HEK293 (cell line): ENCODE data around the gene LONP2.

ENCODE experiments used
- CTCF ChIA-PET: fragments of 350-600 bp; formaldehyde crosslinking; extraction: SDS; loops from one replicate; lab custom pipeline; 2021; ENCODE audit warnings: antibody characterized with exemption; lab: Yijun Ruan, JAX
- POLR2A ChIA-PET: fragments of 300-600 bp; formaldehyde crosslinking; extraction: SDS; loops from one replicate; lab custom pipeline; 2020; ENCODE audit warnings: antibody characterized with exemption, inconsistent platforms; lab: Yijun Ruan, JAX
- H3K27ac ChIP-seq: fragments of 200-500 bp; sonication (Bioruptor generic); 2 replicates; pipeline ENCODE4 v1.5.1; 2014; ENCODE audit warnings: low read depth, low read length, control low read depth, inconsistent platforms; ENCODE audit errors: extremely low read depth
- H3K36me3 ChIP-seq, 2 experiments: fragments of 200-500 bp in 1 of 2; sonication (Bioruptor generic) in 1 of 2; 1 replicate in 1 of 2; 2 replicates in 1 of 2; pipeline ENCODE4 v1.5.1; 2014 to 2017; ENCODE audit warnings: inconsistent platforms in 2 of 2, low read length in 2 of 2; ENCODE audit not compliant: control insufficient read depth in 2 of 2, insufficient read depth in 1 of 2
- H3K4me1 ChIP-seq: fragments of 200-500 bp; sonication (Bioruptor generic); 2 replicates; pipeline ENCODE4 v1.5.1; 2014; ENCODE audit warnings: mild to moderate bottlenecking, low read length, inconsistent platforms; ENCODE audit not compliant: control insufficient read depth, insufficient read depth
- H3K4me3 ChIP-seq: 2 replicates; pipeline ENCODE4 v1.5.1; 2011; ENCODE audit warnings: low read depth, mild to moderate bottlenecking, control low read depth, low read length, moderate library complexity
- H3K9me3 ChIP-seq: fragments of 200-500 bp; sonication (Bioruptor generic); 2 replicates; pipeline ENCODE4 v1.5.1; 2014; ENCODE audit warnings: low read depth, low read length, inconsistent platforms; ENCODE audit not compliant: control insufficient read depth, insufficient read depth
- GLI4 ChIP-seq: fragments of 450-650 bp; formaldehyde crosslinking; IDR thresholded peaks from 2 replicates; pipeline ENCODE4 v1.5.1; 2016; ENCODE audit warnings: missing biosample characterization, missing genetic modification characterization
- GLIS1 ChIP-seq: fragments of 450-650 bp; formaldehyde crosslinking; IDR thresholded peaks from 2 replicates; pipeline ENCODE4 v1.5.1; 2016; ENCODE audit warnings: missing biosample characterization, missing genetic modification characterization
- SALL2 ChIP-seq: fragments of 450-650 bp; formaldehyde crosslinking; IDR thresholded peaks from 2 replicates; pipeline ENCODE4 v1.5.0; 2017; ENCODE audit warnings: missing biosample characterization, mild to moderate bottlenecking, missing genetic modification characterization, borderline replicate concordance
- SP2 ChIP-seq: fragments of 450-650 bp; formaldehyde crosslinking; IDR thresholded peaks from 2 replicates; pipeline ENCODE4 v1.5.1; 2016; ENCODE audit warnings: missing biosample characterization, missing genetic modification characterization
- TSHZ1 ChIP-seq: fragments of 450-650 bp; formaldehyde crosslinking; IDR thresholded peaks from 2 replicates; pipeline ENCODE4 v1.5.1; 2016; ENCODE audit warnings: missing biosample characterization, missing genetic modification characterization, borderline replicate concordance
- ZBTB26 ChIP-seq: fragments of 450-650 bp; formaldehyde crosslinking; optimal IDR thresholded peaks from 2 replicates; pipeline ENCODE3; 2016; ENCODE audit warnings: missing biosample characterization, mild to moderate bottlenecking, missing genetic modification characterization
- ZBTB6 ChIP-seq: fragments of 450-650 bp; formaldehyde crosslinking; IDR thresholded peaks from 2 replicates; pipeline ENCODE4 v1.5.1; 2017; ENCODE audit warnings: missing biosample characterization, missing genetic modification characterization
- ZBTB8A ChIP-seq: fragments of 450-650 bp; formaldehyde crosslinking; IDR thresholded peaks from 2 replicates; pipeline ENCODE4 v1.5.1; 2016; ENCODE audit warnings: missing biosample characterization, missing genetic modification characterization
- ZEB2 ChIP-seq: fragments of 450-650 bp; formaldehyde crosslinking; IDR thresholded peaks from 2 replicates; pipeline ENCODE4 v1.5.1; 2016; ENCODE audit warnings: missing biosample characterization, missing genetic modification characterization
- ZFHX2 ChIP-seq: fragments of 450-650 bp; formaldehyde crosslinking; conservative IDR thresholded peaks from 2 replicates; pipeline ENCODE4 v1.5.1; 2016; ENCODE audit warnings: missing biosample characterization, missing genetic modification characterization
- ZFP3 ChIP-seq: fragments of 450-650 bp; formaldehyde crosslinking; IDR thresholded peaks from 2 replicates; pipeline ENCODE4 v1.5.1; 2016; ENCODE audit warnings: low read depth, missing biosample characterization, missing genetic modification characterization
- ZNF175 ChIP-seq: fragments of 450-650 bp; formaldehyde crosslinking; IDR thresholded peaks from 2 replicates; pipeline ENCODE4 v1.5.1; 2016; ENCODE audit warnings: missing biosample characterization, missing genetic modification characterization
- ZNF184 ChIP-seq: fragments of 450-650 bp; IDR thresholded peaks from 2 replicates; pipeline ENCODE4 v1.5.1; 2018; ENCODE audit warnings: missing biosample characterization, mild to moderate bottlenecking, missing genetic modification characterization
- ZNF335 ChIP-seq: fragments of 450-650 bp; formaldehyde crosslinking; conservative IDR thresholded peaks from 2 replicates; pipeline ENCODE4 v1.5.1; 2016; ENCODE audit warnings: missing biosample characterization, missing genetic modification characterization
- ZNF391 ChIP-seq: fragments of 450-650 bp; formaldehyde crosslinking; IDR thresholded peaks from 2 replicates; pipeline ENCODE4 v1.5.1; 2016; ENCODE audit warnings: low read depth, missing biosample characterization, missing genetic modification characterization, borderline replicate concordance
- ZNF394 ChIP-seq: fragments of 450-650 bp; formaldehyde crosslinking; IDR thresholded peaks from 2 replicates; pipeline ENCODE4 v1.5.1; 2016; ENCODE audit warnings: missing biosample characterization, missing genetic modification characterization, mild to moderate bottlenecking, moderate library complexity, borderline replicate concordance
- ZNF530 ChIP-seq: fragments of 450-650 bp; formaldehyde crosslinking; IDR thresholded peaks from 2 replicates; pipeline ENCODE4 v1.5.1; 2016; ENCODE audit warnings: low read depth, missing biosample characterization, missing genetic modification characterization
- ZNF580 ChIP-seq: fragments of 450-650 bp; formaldehyde crosslinking; IDR thresholded peaks from 2 replicates; pipeline ENCODE4 v1.5.1; 2016; ENCODE audit warnings: missing biosample characterization, missing genetic modification characterization
- ZNF629 ChIP-seq: fragments of 450-650 bp; formaldehyde crosslinking; IDR thresholded peaks from 2 replicates; pipeline ENCODE4 v1.5.1; 2017; ENCODE audit warnings: missing biosample characterization, missing genetic modification characterization
- ZNF660 ChIP-seq: fragments of 450-650 bp; IDR thresholded peaks from 2 replicates; pipeline ENCODE4 v1.5.1; 2018; ENCODE audit warnings: missing biosample characterization, mild to moderate bottlenecking, missing genetic modification characterization
- ZNF692 ChIP-seq: fragments of 450-650 bp; formaldehyde crosslinking; IDR thresholded peaks from 2 replicates; pipeline ENCODE4 v1.5.1; 2016; ENCODE audit warnings: missing biosample characterization, missing genetic modification characterization
- ZNF747 ChIP-seq: fragments of 450-650 bp; formaldehyde crosslinking; IDR thresholded peaks from 2 replicates; pipeline ENCODE4 v1.5.1; 2016; ENCODE audit warnings: missing biosample characterization, missing genetic modification characterization
- ZXDB ChIP-seq: fragments of 450-650 bp; formaldehyde crosslinking; IDR thresholded peaks from 2 replicates; pipeline ENCODE4 v1.5.1; 2016; ENCODE audit warnings: missing biosample characterization, missing genetic modification characterization
- TF ChIP-seq, protein P1 (sequence below): fragments of 450-650 bp; formaldehyde crosslinking; IDR thresholded peaks from 2 replicates; pipeline ENCODE4 v1.5.1; 2017; ENCODE audit warnings: missing biosample characterization, missing genetic modification characterization
- TF ChIP-seq, protein P2 (sequence below): fragments of 450-650 bp; formaldehyde crosslinking; IDR thresholded peaks from 2 replicates; pipeline ENCODE4 v1.5.1; 2016; ENCODE audit warnings: missing biosample characterization, missing genetic modification characterization

Gene LONP2

DNA sequence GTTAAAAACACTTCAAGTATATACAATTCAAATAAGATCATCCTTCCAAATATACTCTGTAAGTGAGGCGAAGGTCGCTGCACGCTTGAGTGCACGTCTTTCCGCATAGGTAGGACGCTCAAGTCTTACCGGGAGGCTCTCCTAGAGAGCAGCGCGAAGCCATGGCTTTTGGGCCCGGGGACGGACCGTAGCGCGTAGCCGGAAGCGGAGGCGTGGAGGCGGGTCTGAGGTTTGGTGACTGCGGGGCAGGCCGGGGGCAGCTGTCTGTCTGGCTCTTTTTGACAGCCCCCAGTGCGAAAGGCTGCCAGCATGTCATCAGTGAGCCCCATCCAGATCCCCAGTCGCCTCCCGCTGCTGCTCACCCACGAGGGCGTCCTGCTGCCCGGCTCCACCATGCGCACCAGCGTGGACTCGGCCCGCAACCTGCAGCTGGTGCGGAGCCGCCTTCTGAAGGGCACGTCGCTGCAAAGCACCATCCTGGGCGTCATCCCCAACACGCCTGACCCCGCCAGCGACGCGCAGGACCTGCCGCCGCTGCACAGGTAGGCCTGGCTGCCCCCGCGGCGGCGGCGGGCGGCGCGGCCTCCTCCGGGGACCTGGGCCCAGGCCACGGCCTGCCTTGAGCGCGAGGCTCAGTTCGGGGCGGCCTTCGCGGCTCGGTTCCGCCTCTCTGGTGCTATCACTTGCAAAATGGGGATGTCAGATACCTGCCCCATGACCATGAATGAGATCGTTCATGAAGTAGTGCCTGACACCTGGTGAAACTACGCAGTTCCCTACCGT, at the start of gene LONP2:
Gene LONP2, plus strand, starts transcription at position 221 of the 783 bp plus-strand sequence. Its CDS starts 89 bp downstream, at position 310.
- H3K27ac ChIP-seq: peak within 1 kb of the TSS; percentile 94
- peak within 1 kb of the TSS; percentile 82 for H3K4me3 ChIP-seq
- no peaks in the 10 kb centered on the region; a peak in 1 of 3 replicates for H3K36me3 ChIP-seq
- ChIA-PET POLR2A (no interaction called here), CTCF (interaction anchor here (0.5 to 1.1 kb wide), 3 partner anchors 13 to 797 kb away, joined by 3 to 5 read pairs (median 3); no protein-coding TSS in a partner anchor)
- H3K4me1 ChIP-seq: peaks cover 2% of the 10 kb centered on the region
- H3K9me3 ChIP-seq: no peaks in the 10 kb centered on the region
- TF ChIP-seq ZNF391 (no peak), ZFHX2 (tag by site-specific recombination) (peak; percentile 89), ZNF660 (tag by site-specific recombination) (peak; percentile 60; the same call in 1 of the 2 replicates), ZNF530 (tag by site-specific recombination) (no peak), ZFP3 (tag by site-specific recombination) (0 out of 2 replicates have a peak, but pooled peaks have one; percentile 45), ZXDB (tag by site-specific recombination) (peak; percentile 80), ZNF747 (tag by site-specific recombination) (no peak), SP2 (tag by site-specific recombination) (peak; percentile 81), ZNF335 (tag by site-specific recombination) (peak; percentile 48), SALL2 (tag by site-specific recombination) (no peak), ZNF580 (tag by site-specific recombination) (peak; percentile 71), GLI4 (tag by site-specific recombination) (peak; percentile 15; the same call in 1 of the 2 replicates), ZEB2 (tag by site-specific recombination) (peak; percentile 80), ZBTB8A (tag by site-specific recombination) (peak; percentile 85), ZBTB6 (tag by site-specific recombination) (no peak), ZNF692 (tag by site-specific recombination) (0 out of 2 replicates have a peak, but pooled peaks have one; percentile 60), ZNF184 (0 out of 2 replicates have a peak, but pooled peaks have one; percentile 25), GLIS1 (tag by site-specific recombination) (peak; percentile 51; the same call in 1 of the 2 replicates), ZBTB26 (tag by site-specific recombination) (peak; percentile 67), ZNF175 (no peak), ZNF394 (tag by site-specific recombination) (peak; percentile 36; the same call in 1 of the 2 replicates), ZNF629 (tag by site-specific recombination) (peak; percentile 65), TSHZ1 (peak; percentile 35; the same call in 1 of the 2 replicates)
- TF ChIP-seq, protein P1, sequence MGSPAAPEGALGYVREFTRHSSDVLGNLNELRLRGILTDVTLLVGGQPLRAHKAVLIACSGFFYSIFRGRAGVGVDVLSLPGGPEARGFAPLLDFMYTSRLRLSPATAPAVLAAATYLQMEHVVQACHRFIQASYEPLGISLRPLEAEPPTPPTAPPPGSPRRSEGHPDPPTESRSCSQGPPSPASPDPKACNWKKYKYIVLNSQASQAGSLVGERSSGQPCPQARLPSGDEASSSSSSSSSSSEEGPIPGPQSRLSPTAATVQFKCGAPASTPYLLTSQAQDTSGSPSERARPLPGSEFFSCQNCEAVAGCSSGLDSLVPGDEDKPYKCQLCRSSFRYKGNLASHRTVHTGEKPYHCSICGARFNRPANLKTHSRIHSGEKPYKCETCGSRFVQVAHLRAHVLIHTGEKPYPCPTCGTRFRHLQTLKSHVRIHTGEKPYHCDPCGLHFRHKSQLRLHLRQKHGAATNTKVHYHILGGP (tag by site-specific recombination): peak; percentile 90
- TF ChIP-seq, protein P2, sequence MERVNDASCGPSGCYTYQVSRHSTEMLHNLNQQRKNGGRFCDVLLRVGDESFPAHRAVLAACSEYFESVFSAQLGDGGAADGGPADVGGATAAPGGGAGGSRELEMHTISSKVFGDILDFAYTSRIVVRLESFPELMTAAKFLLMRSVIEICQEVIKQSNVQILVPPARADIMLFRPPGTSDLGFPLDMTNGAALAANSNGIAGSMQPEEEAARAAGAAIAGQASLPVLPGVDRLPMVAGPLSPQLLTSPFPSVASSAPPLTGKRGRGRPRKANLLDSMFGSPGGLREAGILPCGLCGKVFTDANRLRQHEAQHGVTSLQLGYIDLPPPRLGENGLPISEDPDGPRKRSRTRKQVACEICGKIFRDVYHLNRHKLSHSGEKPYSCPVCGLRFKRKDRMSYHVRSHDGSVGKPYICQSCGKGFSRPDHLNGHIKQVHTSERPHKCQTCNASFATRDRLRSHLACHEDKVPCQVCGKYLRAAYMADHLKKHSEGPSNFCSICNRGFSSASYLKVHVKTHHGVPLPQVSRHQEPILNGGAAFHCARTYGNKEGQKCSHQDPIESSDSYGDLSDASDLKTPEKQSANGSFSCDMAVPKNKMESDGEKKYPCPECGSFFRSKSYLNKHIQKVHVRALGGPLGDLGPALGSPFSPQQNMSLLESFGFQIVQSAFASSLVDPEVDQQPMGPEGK (tag by site-specific recombination): peak; percentile 93
